Activated naive CD8-positive, alpha-beta T cell treated with anti-CD3 and anti-CD28 coated beads for 36 hours (primary cell): ENCODE results near the gene PPP1R3E. TPM values are rescaled to one million over a fixed set of nuclear protein-coding genes. Genes with fewer than 3 reads are reported as not detected.
A peak's percentile ranks its signal among the peaks of the same experiment; 100 is the strongest.

Source experiments
- DNase-seq: peaks from one replicate; pipeline ENCODE4 v3.0.0; 2021
- H3K27ac Mint-ChIP-seq: one replicate; pipeline ENCODE4 v1.8.0; 2022; ENCODE audit warnings: mild to moderate bottlenecking, moderate library complexity, mixed read lengths
- H3K27me3 Mint-ChIP-seq: one replicate; pipeline ENCODE4 v1.8.0; 2022; ENCODE audit warnings: mild to moderate bottlenecking, mixed read lengths
- H3K36me3 Mint-ChIP-seq: one replicate; pipeline ENCODE4 v1.8.0; 2021; ENCODE audit warnings: mild to moderate bottlenecking, mixed read lengths
- H3K4me1 Mint-ChIP-seq: one replicate; pipeline ENCODE4 v1.8.0; 2021; ENCODE audit warnings: mixed read lengths
- H3K4me3 Mint-ChIP-seq: one replicate; pipeline ENCODE4 v1.8.0; 2022; ENCODE audit warnings: mild to moderate bottlenecking, moderate library complexity, mixed read lengths
- H3K9me3 Mint-ChIP-seq: one replicate; pipeline ENCODE4 v1.8.0; 2022; ENCODE audit warnings: mixed read lengths
- total RNA-seq, 2 experiments: library from RNA; stranded (reverse); gene quantifications; one replicate each; pipeline ENCODE4 v1.2.3, GENCODE V29; 2021

Gene PPP1R3E
- total RNA-seq, 2 experiments from 2014 or later = 21.1 to 21.4 TPM

GRCh38 chr14:23307687-23308644 is 5.3 kb upstream of the PPP1R3E start:
- H3K36me3 Mint-ChIP-seq = no peaks in the 10 kb centered on the region
- peaks cover 38% of the 10 kb centered on the region for H3K27me3 Mint-ChIP-seq
- no peak overlapping the region for H3K4me3 Mint-ChIP-seq
- no peaks in the 10 kb centered on the region for H3K9me3 Mint-ChIP-seq
- H3K4me1 Mint-ChIP-seq = peaks cover 6% of the 10 kb centered on the region
- no peak overlapping the region for H3K27ac Mint-ChIP-seq
- DNase-seq = no peak

- Mint-ChIP-seq H3K27ac (no peak overlapping the region), H3K27me3 (peaks cover 38% of the 10 kb centered on the region)
Observed at GRCh38 chr14:23307146-23307530, 4.5 kb upstream of the PPP1R3E start.

GRCh38 chr14:23306412-23307145 is 3.9 kb upstream of the PPP1R3E start, which contains the start of gene BCL2L2:
BCL2L2 (plus strand) TSS chr14:23306833; CDS start chr14:23307768, 935 bp downstream.
- no peaks in the 10 kb centered on the region for H3K9me3 Mint-ChIP-seq

More at GRCh38 chr14:23307146-23307530, 4.5 kb upstream of the PPP1R3E start:
- Mint-ChIP-seq H3K4me1 (peaks cover 9% of the 10 kb centered on the region), H3K4me3 (peak overlapping the region; percentile 55), H3K9me3 (no peaks in the 10 kb centered on the region), H3K36me3 (peaks cover 3% of the 10 kb centered on the region)
- no peak for DNase-seq

GRCh38 chr14:23301969-23302289 is 730 bp downstream of the PPP1R3E start:
- peaks cover 24% of the 10 kb centered on the region for H3K4me1 Mint-ChIP-seq
- H3K36me3 Mint-ChIP-seq = peaks cover 14% of the 10 kb centered on the region
- H3K4me3 Mint-ChIP-seq = peak overlapping the region; percentile 97
- peaks cover 22% of the 10 kb centered on the region for H3K27me3 Mint-ChIP-seq
- no peak for DNase-seq
- H3K9me3 Mint-ChIP-seq = no peaks in the 10 kb centered on the region
- peak overlapping the region; percentile 97 for H3K27ac Mint-ChIP-seq

More at GRCh38 chr14:23306412-23307145, 3.9 kb upstream of the PPP1R3E start, which contains the start of gene BCL2L2:
- H3K36me3 Mint-ChIP-seq = peaks cover 3% of the 10 kb centered on the region
- peaks cover 38% of the 10 kb centered on the region for H3K27me3 Mint-ChIP-seq
- peak within 1 kb of the TSS; percentile 55 for H3K4me3 Mint-ChIP-seq
- H3K27ac Mint-ChIP-seq = no peak within 1 kb of the TSS
- DNase-seq = no peak
- H3K4me1 Mint-ChIP-seq = peaks cover 9% of the 10 kb centered on the region

GRCh38 chr14:23301288-23301968 is 1.2 kb downstream of the PPP1R3E start:
- Mint-ChIP-seq H3K36me3 (peaks cover 17% of the 10 kb centered on the region), H3K27me3 (peaks cover 17% of the 10 kb centered on the region), H3K4me3 (peak overlapping the region; percentile 97), H3K27ac (peak overlapping the region; percentile 97), H3K4me1 (peaks cover 26% of the 10 kb centered on the region), H3K9me3 (no peaks in the 10 kb centered on the region)
- peak; percentile 100 for DNase-seq

- peak; percentile 26 for DNase-seq
- Mint-ChIP-seq H3K4me3 (peak overlapping the region; percentile 94), H3K36me3 (peaks cover 17% of the 10 kb centered on the region), H3K27me3 (peaks cover 10% of the 10 kb centered on the region), H3K4me1 (peaks cover 26% of the 10 kb centered on the region), H3K9me3 (no peaks in the 10 kb centered on the region), H3K27ac (peak overlapping the region; percentile 94)
Observed at GRCh38 chr14:23300687-23301223, 1.9 kb downstream of the PPP1R3E start.

GRCh38 chr14:23299986-23300686 is 2.5 kb downstream of the PPP1R3E start:
- peaks cover 4% of the 10 kb centered on the region for H3K27me3 Mint-ChIP-seq
- peak overlapping the region; percentile 94 for H3K27ac Mint-ChIP-seq
- peak overlapping the region; percentile 94 for H3K4me3 Mint-ChIP-seq
- H3K9me3 Mint-ChIP-seq = no peaks in the 10 kb centered on the region
- H3K36me3 Mint-ChIP-seq = peaks cover 20% of the 10 kb centered on the region
- DNase-seq = no peak
- H3K4me1 Mint-ChIP-seq = peaks cover 30% of the 10 kb centered on the region

GRCh38 chr14:23299211-23299957 is 3.3 kb downstream of the PPP1R3E start:
- no peaks in the 10 kb centered on the region for H3K9me3 Mint-ChIP-seq
- no peak for DNase-seq
- peaks cover 20% of the 10 kb centered on the region for H3K36me3 Mint-ChIP-seq
- H3K4me1 Mint-ChIP-seq = peaks cover 33% of the 10 kb centered on the region
- H3K27me3 Mint-ChIP-seq = no peaks in the 10 kb centered on the region
- H3K27ac Mint-ChIP-seq = peak overlapping the region; percentile 18
- peak overlapping the region; percentile 48 for H3K4me3 Mint-ChIP-seq

- H3K36me3 Mint-ChIP-seq = peaks cover 20% of the 10 kb centered on the region
- no peaks in the 10 kb centered on the region for H3K9me3 Mint-ChIP-seq
- H3K27ac Mint-ChIP-seq = no peak overlapping the region
- no peak overlapping the region for H3K4me3 Mint-ChIP-seq
- H3K27me3 Mint-ChIP-seq = no peaks in the 10 kb centered on the region
- peaks cover 27% of the 10 kb centered on the region for H3K4me1 Mint-ChIP-seq
- no peak for DNase-seq
Observed at GRCh38 chr14:23297611-23298277, 4.9 kb downstream of the PPP1R3E start.

- Mint-ChIP-seq H3K27ac (no peak overlapping the region), H3K4me1 (peaks cover 24% of the 10 kb centered on the region), H3K36me3 (peaks cover 17% of the 10 kb centered on the region), H3K9me3 (no peaks in the 10 kb centered on the region), H3K4me3 (no peak overlapping the region), H3K27me3 (no peaks in the 10 kb centered on the region)
- DNase-seq = no peak
Observed at GRCh38 chr14:23297096-23297495, 5.6 kb downstream of the PPP1R3E start.

GRCh38 chr14:23296012-23296777 is 6.5 kb downstream of the PPP1R3E start:
- DNase-seq = no peak
- H3K27ac Mint-ChIP-seq = no peak overlapping the region

GRCh38 chr14:23294734-23295561 is 7.7 kb downstream of the PPP1R3E start:
- H3K9me3 Mint-ChIP-seq = no peaks in the 10 kb centered on the region
- H3K4me1 Mint-ChIP-seq = peaks cover 16% of the 10 kb centered on the region
- DNase-seq = peak; percentile 49
- H3K27ac Mint-ChIP-seq = no peak overlapping the region
- H3K4me3 Mint-ChIP-seq = no peak overlapping the region
- H3K36me3 Mint-ChIP-seq = peaks cover 10% of the 10 kb centered on the region
- no peaks in the 10 kb centered on the region for H3K27me3 Mint-ChIP-seq

More at GRCh38 chr14:23296012-23296777, 6.5 kb downstream of the PPP1R3E start:
- Mint-ChIP-seq H3K27me3 (no peaks in the 10 kb centered on the region), H3K4me1 (peaks cover 24% of the 10 kb centered on the region), H3K9me3 (no peaks in the 10 kb centered on the region), H3K36me3 (peaks cover 17% of the 10 kb centered on the region), H3K4me3 (no peak overlapping the region)
